HG03064 (cell line): ENCODE data around the gene PARD3B.

ENCODE experiments used
- ATAC-seq: cut with Tn5 transposase; IDR thresholded peaks from one replicate; pipeline ENCODE4 v1.9.1; 2021; ENCODE audit warnings: low read depth; ENCODE audit not compliant: unreplicated experiment

Gene PARD3B

GRCh38 chr2:204933735-204934374 is 388.6 kb downstream of the PARD3B start:
- no peak for ATAC-seq

- ATAC-seq: no peak
Measured at GRCh38 chr2:204944927-204945326, 399.7 kb downstream of the PARD3B start.

- ATAC-seq: no peak
Measured at GRCh38 chr2:204945376-204945775, 400.1 kb downstream of the PARD3B start.

GRCh38 chr2:204946892-204947291 is 401.6 kb downstream of the PARD3B start:
- no peak for ATAC-seq

- no peak for ATAC-seq
Measured at GRCh38 chr2:204947405-204947804, 402.1 kb downstream of the PARD3B start.

- no peak for ATAC-seq
Measured at GRCh38 chr2:204948024-204948763, 402.9 kb downstream of the PARD3B start.

GRCh38 chr2:204948822-204949221 is 403.5 kb downstream of the PARD3B start:
- no peak for ATAC-seq

- ATAC-seq: no peak
Measured at GRCh38 chr2:204950695-204951346, 405.5 kb downstream of the PARD3B start.

- ATAC-seq: no peak
Measured at GRCh38 chr2:204958371-204958770, 413.1 kb downstream of the PARD3B start.

GRCh38 chr2:204964414-204964813 is 419.1 kb downstream of the PARD3B start:
- ATAC-seq: no peak

- no peak for ATAC-seq
Measured at GRCh38 chr2:204966245-204966644, 421.0 kb downstream of the PARD3B start.

- no peak for ATAC-seq
Measured at GRCh38 chr2:204967199-204967960, 422.1 kb downstream of the PARD3B start.

- ATAC-seq: no peak
Measured at GRCh38 chr2:204971206-204971907, 426.1 kb downstream of the PARD3B start.

GRCh38 chr2:204972161-204972560 is 426.9 kb downstream of the PARD3B start:
- ATAC-seq: no peak

- no peak for ATAC-seq
Measured at GRCh38 chr2:204972606-204973336, 427.5 kb downstream of the PARD3B start.

GRCh38 chr2:204973616-204974015 is 428.3 kb downstream of the PARD3B start:
- no peak for ATAC-seq

- ATAC-seq: no peak
Measured at GRCh38 chr2:204974487-204974886, 429.2 kb downstream of the PARD3B start.

GRCh38 chr2:204977914-204978313 is 432.6 kb downstream of the PARD3B start:
- no peak for ATAC-seq

- no peak for ATAC-seq
Measured at GRCh38 chr2:204982303-204982702, 437.0 kb downstream of the PARD3B start.

GRCh38 chr2:204984518-204984917 is 439.2 kb downstream of the PARD3B start:
- no peak for ATAC-seq
